ENCODE data around the gene SYNRG.

Gene SYNRG

GRCh38 chr17:37564252-37564651 is 45.0 kb downstream of the SYNRG start:
- DNase-seq (ENCODE audit: low read depth, low spot score) = no peak
- H3K4me3 ChIP-seq (ENCODE audit: low read length) = no peak overlapping the region
- H3K9me3 ChIP-seq (ENCODE audit: control insufficient read depth, insufficient read depth, low read length) = no peaks in the 10 kb centered on the region
- H3K4me1 ChIP-seq (ENCODE audit: control insufficient read depth, insufficient read depth, low read length) = no peaks in the 10 kb centered on the region
- no CpG with 5 or more reads among the region's 3 CpGs for WGBS (ENCODE audit: insufficient coverage, insufficient read length)
- H3K36me3 ChIP-seq (ENCODE audit: control insufficient read depth, insufficient read depth, low read length) = peaks cover 6% of the 10 kb centered on the region; the same call in 1 of the 2 replicates
- no peak overlapping the region for H3K27ac ChIP-seq (ENCODE audit: low read length)
- H3K27me3 ChIP-seq (ENCODE audit: control insufficient read depth, insufficient read depth, low read length) = no peaks in the 10 kb centered on the region

GRCh38 chr17:37562016-37562745 is 47.0 kb downstream of the SYNRG start:
- H3K9me3 ChIP-seq (ENCODE audit: control insufficient read depth, insufficient read depth, low read length) = no peaks in the 10 kb centered on the region
- H3K27ac ChIP-seq (ENCODE audit: low read length) = no peak overlapping the region
- H3K4me3 ChIP-seq (ENCODE audit: low read length) = no peak overlapping the region
- no peaks in the 10 kb centered on the region for H3K27me3 ChIP-seq (ENCODE audit: control insufficient read depth, insufficient read depth, low read length)
- H3K4me1 ChIP-seq (ENCODE audit: control insufficient read depth, insufficient read depth, low read length) = no peaks in the 10 kb centered on the region
- no CpG with 5 or more reads among the region's 5 CpGs for WGBS (ENCODE audit: insufficient coverage, insufficient read length)
- DNase-seq (ENCODE audit: low read depth, low spot score) = no peak
- peaks cover 4% of the 10 kb centered on the region; the same call in 1 of the 2 replicates for H3K36me3 ChIP-seq (ENCODE audit: control insufficient read depth, insufficient read depth, low read length)

- Histone ChIP-seq H3K36me3 (ENCODE audit: control insufficient read depth, insufficient read depth, low read length) (peaks cover 4% of the 10 kb centered on the region; the same call in 1 of the 2 replicates), H3K4me1 (ENCODE audit: control insufficient read depth, insufficient read depth, low read length) (no peaks in the 10 kb centered on the region)
- no CpG with 5 or more reads among the region's 2 CpGs for WGBS (ENCODE audit: insufficient coverage, insufficient read length)
Observed at GRCh38 chr17:37558299-37558698, 50.9 kb downstream of the SYNRG start.

DNA sequence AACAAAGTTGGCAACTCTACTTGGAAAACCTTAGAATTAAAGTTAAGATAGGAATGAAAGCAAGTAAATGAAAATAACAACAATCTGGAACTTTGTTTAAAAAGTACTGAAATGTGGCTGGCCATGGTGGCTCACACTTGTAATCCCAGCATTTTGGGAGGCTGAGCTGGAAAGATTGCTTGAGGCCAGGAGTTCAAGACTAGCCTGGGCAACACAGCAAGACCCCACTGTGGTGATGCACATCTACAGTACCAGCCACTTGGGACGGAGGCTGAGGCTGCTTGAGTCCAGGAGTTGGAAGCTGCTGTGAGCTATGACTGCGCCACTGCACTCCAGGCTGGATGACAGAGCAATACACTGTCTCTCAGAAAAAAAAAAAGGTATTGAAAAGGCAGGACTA is 51.7 kb downstream of the SYNRG start:
- no peak overlapping the region for H3K27ac ChIP-seq (ENCODE audit: low read length)
- no peak for DNase-seq (ENCODE audit: low read depth, low spot score)
- H3K36me3 ChIP-seq (ENCODE audit: control insufficient read depth, insufficient read depth, low read length) = peaks cover 5% of the 10 kb centered on the region; the same call in 1 of the 2 replicates
- H3K9me3 ChIP-seq (ENCODE audit: control insufficient read depth, insufficient read depth, low read length) = no peaks in the 10 kb centered on the region
- WGBS (ENCODE audit: insufficient coverage, insufficient read length) = no CpG with 5 or more reads among the region's 2 CpGs
- H3K4me3 ChIP-seq (ENCODE audit: low read length) = no peak overlapping the region
- no peaks in the 10 kb centered on the region for H3K4me1 ChIP-seq (ENCODE audit: control insufficient read depth, insufficient read depth, low read length)
- no peaks in the 10 kb centered on the region for H3K27me3 ChIP-seq (ENCODE audit: control insufficient read depth, insufficient read depth, low read length)

More at GRCh38 chr17:37558299-37558698, 50.9 kb downstream of the SYNRG start:
- no peak for DNase-seq (ENCODE audit: low read depth, low spot score)
- no peak overlapping the region for H3K27ac ChIP-seq (ENCODE audit: low read length)
- H3K27me3 ChIP-seq (ENCODE audit: control insufficient read depth, insufficient read depth, low read length) = no peaks in the 10 kb centered on the region
- no peak overlapping the region for H3K4me3 ChIP-seq (ENCODE audit: low read length)
- no peaks in the 10 kb centered on the region for H3K9me3 ChIP-seq (ENCODE audit: control insufficient read depth, insufficient read depth, low read length)

DNA sequence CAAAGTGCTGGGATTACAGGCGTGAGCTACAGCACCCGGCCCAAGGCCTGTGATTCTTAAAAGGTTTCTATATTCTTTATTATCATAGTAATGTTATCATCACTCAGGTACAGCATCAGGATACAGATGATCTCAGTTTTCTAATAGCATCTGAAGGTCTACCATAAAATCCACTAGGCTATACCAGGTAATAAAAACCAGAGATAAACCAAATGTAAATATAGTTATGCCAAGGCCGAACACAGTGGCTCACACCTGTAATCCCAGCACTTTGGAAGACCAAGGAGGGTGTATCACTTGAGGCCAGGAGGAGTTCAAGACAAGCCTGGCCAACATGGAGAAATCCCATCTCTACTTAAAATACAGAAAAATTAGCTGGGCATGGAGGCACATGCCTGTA is 53.8 kb downstream of the SYNRG start:
- H3K4me1 ChIP-seq (ENCODE audit: control insufficient read depth, insufficient read depth, low read length) = no peaks in the 10 kb centered on the region
- H3K27me3 ChIP-seq (ENCODE audit: control insufficient read depth, insufficient read depth, low read length) = no peaks in the 10 kb centered on the region
- WGBS (ENCODE audit: insufficient coverage, insufficient read length) = no CpG with 5 or more reads among the region's 3 CpGs
- no peak overlapping the region for H3K4me3 ChIP-seq (ENCODE audit: low read length)
- no peaks in the 10 kb centered on the region for H3K9me3 ChIP-seq (ENCODE audit: control insufficient read depth, insufficient read depth, low read length)
- DNase-seq (ENCODE audit: low read depth, low spot score) = no peak
- no peak overlapping the region for H3K27ac ChIP-seq (ENCODE audit: low read length)
- peaks cover 5% of the 10 kb centered on the region; the same call in 1 of the 2 replicates for H3K36me3 ChIP-seq (ENCODE audit: control insufficient read depth, insufficient read depth, low read length)

- WGBS (ENCODE audit: insufficient coverage, insufficient read length) = no CpG with 5 or more reads among the region's 6 CpGs
- Histone ChIP-seq H3K4me1 (ENCODE audit: control insufficient read depth, insufficient read depth, low read length) (no peaks in the 10 kb centered on the region), H3K27me3 (ENCODE audit: control insufficient read depth, insufficient read depth, low read length) (no peaks in the 10 kb centered on the region), H3K9me3 (ENCODE audit: control insufficient read depth, insufficient read depth, low read length) (no peaks in the 10 kb centered on the region), H3K36me3 (ENCODE audit: control insufficient read depth, insufficient read depth, low read length) (peaks cover 5% of the 10 kb centered on the region; the same call in 1 of the 2 replicates), H3K4me3 (ENCODE audit: low read length) (no peak overlapping the region), H3K27ac (ENCODE audit: low read length) (no peak overlapping the region)
- no peak for DNase-seq (ENCODE audit: low read depth, low spot score)
Observed at GRCh38 chr17:37553401-37553966, 55.7 kb downstream of the SYNRG start.

DNA sequence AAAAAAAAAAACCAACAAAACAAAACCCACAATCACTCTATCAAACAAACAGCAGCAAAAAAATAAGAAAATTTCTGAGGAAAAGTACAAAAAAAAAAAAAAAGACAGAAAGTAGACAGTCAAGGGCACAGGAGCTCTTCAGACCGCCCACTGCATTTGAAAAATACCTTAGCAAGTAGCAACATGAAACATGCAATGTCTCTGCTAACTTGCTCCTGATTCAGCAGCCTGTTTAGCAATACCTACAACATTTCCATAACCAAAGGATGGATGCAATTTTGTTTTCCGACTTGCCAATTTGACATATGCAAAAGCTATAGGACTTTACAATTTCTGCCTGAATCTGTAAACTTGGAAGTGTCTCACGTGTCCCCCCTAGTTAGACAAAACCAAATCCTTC is 57.4 kb downstream of the SYNRG start:
- Histone ChIP-seq H3K27me3 (ENCODE audit: control insufficient read depth, insufficient read depth, low read length) (no peaks in the 10 kb centered on the region), H3K9me3 (ENCODE audit: control insufficient read depth, insufficient read depth, low read length) (no peaks in the 10 kb centered on the region), H3K36me3 (ENCODE audit: control insufficient read depth, insufficient read depth, low read length) (peaks cover 5% of the 10 kb centered on the region; the same call in 1 of the 2 replicates), H3K4me1 (ENCODE audit: control insufficient read depth, insufficient read depth, low read length) (no peaks in the 10 kb centered on the region), H3K27ac (ENCODE audit: low read length) (no peak overlapping the region), H3K4me3 (ENCODE audit: low read length) (no peak overlapping the region)
- no CpG with 5 or more reads among the region's 3 CpGs for whole genome bisulfite sequencing (ENCODE audit: insufficient coverage, insufficient read length)
- no peak for DNase-seq (ENCODE audit: low read depth, low spot score)

- no CpG with 5 or more reads among the region's 1 CpG for WGBS (ENCODE audit: insufficient coverage, insufficient read length)
- no peak overlapping the region for H3K4me3 ChIP-seq (ENCODE audit: low read length)
- no peak overlapping the region for H3K27ac ChIP-seq (ENCODE audit: low read length)
- H3K27me3 ChIP-seq (ENCODE audit: control insufficient read depth, insufficient read depth, low read length) = no peaks in the 10 kb centered on the region
- no peak for DNase-seq (ENCODE audit: low read depth, low spot score)
- no peaks in the 10 kb centered on the region for H3K36me3 ChIP-seq (ENCODE audit: control insufficient read depth, insufficient read depth, low read length)
- H3K4me1 ChIP-seq (ENCODE audit: control insufficient read depth, insufficient read depth, low read length) = no peaks in the 10 kb centered on the region
- no peaks in the 10 kb centered on the region for H3K9me3 ChIP-seq (ENCODE audit: control insufficient read depth, insufficient read depth, low read length)
Observed at GRCh38 chr17:37547986-37548385, 61.2 kb downstream of the SYNRG start.

DNA sequence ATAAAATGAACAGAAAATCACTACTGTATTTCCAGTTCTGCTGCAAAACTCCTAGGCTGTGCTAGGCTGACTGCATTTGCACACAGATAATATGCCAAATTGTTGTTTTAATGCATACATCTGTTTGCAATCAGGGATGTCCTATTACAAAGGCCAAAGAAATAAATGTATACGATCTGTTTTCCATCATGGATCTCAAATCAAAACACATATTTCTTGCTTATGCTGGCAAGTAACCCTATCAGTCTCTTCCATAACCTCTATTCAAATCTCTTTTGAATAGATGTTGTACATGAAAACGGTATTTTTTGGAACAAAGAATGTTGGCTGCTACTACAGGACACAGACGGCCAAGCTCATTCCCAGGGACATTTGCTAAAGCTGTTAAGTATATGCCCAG is 62.9 kb downstream of the SYNRG start:
- Histone ChIP-seq H3K27me3 (ENCODE audit: control insufficient read depth, insufficient read depth, low read length) (no peaks in the 10 kb centered on the region), H3K36me3 (ENCODE audit: control insufficient read depth, insufficient read depth, low read length) (no peaks in the 10 kb centered on the region), H3K4me1 (ENCODE audit: control insufficient read depth, insufficient read depth, low read length) (no peaks in the 10 kb centered on the region), H3K9me3 (ENCODE audit: control insufficient read depth, insufficient read depth, low read length) (no peaks in the 10 kb centered on the region), H3K4me3 (ENCODE audit: low read length) (no peak overlapping the region), H3K27ac (ENCODE audit: low read length) (no peak overlapping the region)
- DNase-seq (ENCODE audit: low read depth, low spot score) = no peak
- no CpG with 5 or more reads among the region's 3 CpGs for WGBS (ENCODE audit: insufficient coverage, insufficient read length)

GRCh38 chr17:37545486-37545885 is 63.7 kb downstream of the SYNRG start:
- no peaks in the 10 kb centered on the region; the same call in 1 of the 2 replicates for H3K36me3 ChIP-seq (ENCODE audit: control insufficient read depth, insufficient read depth, low read length)

More at GRCh38 chr17:37545486-37545885, 63.7 kb downstream of the SYNRG start:
- no peak for DNase-seq (ENCODE audit: low read depth, low spot score)
- H3K27ac ChIP-seq (ENCODE audit: low read length) = no peak overlapping the region
- no peaks in the 10 kb centered on the region for H3K27me3 ChIP-seq (ENCODE audit: control insufficient read depth, insufficient read depth, low read length)
- H3K4me3 ChIP-seq (ENCODE audit: low read length) = no peak overlapping the region
- no peaks in the 10 kb centered on the region for H3K9me3 ChIP-seq (ENCODE audit: control insufficient read depth, insufficient read depth, low read length)
- no peaks in the 10 kb centered on the region for H3K4me1 ChIP-seq (ENCODE audit: control insufficient read depth, insufficient read depth, low read length)
- no CpG with 5 or more reads among the region's 2 CpGs for WGBS (ENCODE audit: insufficient coverage, insufficient read length)
